Mesothelial cell of epicardium (in vitro differentiated cells): ENCODE measurements around the gene OPCML. TPM values are rescaled to one million over a fixed set of nuclear protein-coding genes. Genes with fewer than 3 reads are reported as not detected.

ENCODE experiments used
- DNase-seq, 2 experiments: peaks; one replicate each; pipeline ENCODE4 v3.0.0; 2021; ENCODE audit warnings: low spot score in 2 of 2; ENCODE audit not compliant: unreplicated experiment in 2 of 2
- H3K27ac Mint-ChIP-seq: 2 replicates; pipeline ENCODE4 v1.8.0; 2021; ENCODE audit warnings: mixed read lengths
- H3K27me3 Mint-ChIP-seq: 2 replicates; pipeline ENCODE4 v1.8.0; 2021; ENCODE audit warnings: low read depth, mixed read lengths
- H3K36me3 Mint-ChIP-seq: 2 replicates; pipeline ENCODE4 v1.8.0; 2021; ENCODE audit warnings: mixed read lengths
- H3K4me1 Mint-ChIP-seq: 2 replicates; pipeline ENCODE4 v1.8.0; 2021; ENCODE audit warnings: mixed read lengths
- H3K4me3 Mint-ChIP-seq: 2 replicates; pipeline ENCODE4 v1.8.0; 2021; ENCODE audit warnings: mild to moderate bottlenecking, moderate library complexity, mixed read lengths
- H3K9me3 Mint-ChIP-seq: 2 replicates; pipeline ENCODE4 v1.8.0; 2021; ENCODE audit warnings: mixed read lengths
- CTCF ChIP-seq: fragments of 200-600 bp; sonication (generic); IDR thresholded peaks from one replicate; pipeline ENCODE4 v1.5.0; 2021; ENCODE audit warnings: antibody characterized with exemption; ENCODE audit not compliant: unreplicated experiment
- total RNA-seq: library from RNA; stranded (reverse); gene quantifications from 3 replicates; pipeline ENCODE4 v1.2.1, GENCODE V29; 2021

The OPCML gene
- total RNA-seq, 1 donor from 2014 or later: 3.0 TPM

DNA sequence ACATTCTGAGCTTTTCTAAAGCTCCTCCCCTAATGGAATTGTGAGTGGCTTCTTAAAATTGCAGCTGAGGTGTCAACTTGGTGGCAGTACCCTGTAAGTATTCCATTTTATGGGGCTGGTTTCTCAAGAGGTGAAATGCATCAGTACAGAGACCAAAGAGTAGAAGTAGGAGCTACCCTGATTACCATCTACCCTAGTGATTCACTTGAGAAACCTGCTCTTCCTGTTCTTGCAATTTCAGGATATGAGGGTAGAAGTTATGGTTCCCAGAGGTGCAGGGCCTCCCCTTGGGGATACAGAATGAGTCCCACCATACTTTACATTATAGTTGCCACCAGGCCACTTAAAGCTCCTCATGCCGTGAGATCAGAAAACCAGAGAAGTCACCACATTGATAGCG is 944.6 kb downstream of the OPCML start:
- no peak overlapping the region for H3K27ac Mint-ChIP-seq

DNA sequence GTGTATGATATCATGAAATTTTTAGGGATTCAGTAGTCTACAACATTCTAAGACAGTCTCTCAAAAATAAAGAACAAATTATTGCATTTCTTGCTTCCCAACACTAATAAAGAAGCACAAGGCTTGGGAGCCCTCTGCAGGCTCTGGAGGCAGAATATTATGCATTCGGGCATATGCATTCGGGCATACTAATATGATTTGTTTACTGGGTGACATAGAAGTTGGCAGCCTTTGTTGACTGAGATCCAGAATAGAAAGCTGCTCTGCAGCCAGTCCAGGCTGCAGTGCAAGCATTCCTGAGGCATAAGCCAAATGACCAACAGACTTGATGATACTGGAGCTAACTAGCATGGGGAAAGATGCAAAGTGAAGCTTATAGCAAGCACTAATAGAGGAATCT is 945.5 kb downstream of the OPCML start:
- no peak for DNase-seq
- Mint-ChIP-seq H3K4me3 (no peak overlapping the region), H3K27ac (no peak overlapping the region), H3K4me1 (no peaks in the 10 kb centered on the region), H3K9me3 (peaks cover 6% of the 10 kb centered on the region), H3K27me3 (peaks cover 1% of the 10 kb centered on the region), H3K36me3 (no peaks in the 10 kb centered on the region)
- no peak for TF ChIP-seq CTCF

More for the DNA sequence above, 944.6 kb downstream of the OPCML start:
- peaks cover 6% of the 10 kb centered on the region for H3K27me3 Mint-ChIP-seq
- no peak for DNase-seq
- H3K36me3 Mint-ChIP-seq: no peaks in the 10 kb centered on the region
- no peak overlapping the region for H3K4me3 Mint-ChIP-seq
- H3K4me1 Mint-ChIP-seq: no peaks in the 10 kb centered on the region
- TF ChIP-seq CTCF: no peak
- H3K9me3 Mint-ChIP-seq: peaks cover 6% of the 10 kb centered on the region

DNA sequence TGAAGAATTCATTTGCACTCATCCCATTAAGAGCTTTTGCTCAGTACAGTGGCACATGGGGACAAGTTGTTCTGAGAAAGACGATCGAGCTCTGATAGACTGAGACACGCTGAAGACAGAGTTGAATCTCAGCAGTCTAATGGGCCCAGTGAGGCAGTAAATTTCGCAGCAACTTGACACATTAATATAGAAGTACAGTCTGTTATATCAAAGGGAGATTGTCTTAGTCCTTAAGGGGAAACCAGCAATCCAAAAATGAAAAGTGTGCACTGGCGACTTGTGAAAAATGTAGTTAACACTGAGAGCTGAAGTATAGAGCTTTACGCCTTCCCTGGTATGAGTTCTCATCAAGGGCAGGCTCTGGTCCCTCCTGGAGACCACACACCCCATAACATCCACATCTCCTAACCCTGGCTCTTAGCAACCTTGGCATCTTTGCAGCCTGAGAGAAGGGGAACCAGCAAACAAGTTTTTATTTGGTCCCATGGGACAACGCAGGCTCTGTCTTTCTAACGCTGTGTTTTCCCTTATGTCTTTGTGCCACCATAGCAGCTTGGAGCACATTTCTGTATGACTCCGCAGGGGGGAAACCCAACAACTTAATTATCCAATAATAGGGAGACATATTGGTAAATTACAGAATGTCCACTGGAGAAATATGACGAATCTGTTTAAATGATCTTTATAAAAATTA is 952.5 kb downstream of the OPCML start:
- Mint-ChIP-seq H3K36me3 (peaks cover 8% of the 10 kb centered on the region), H3K27me3 (no peaks in the 10 kb centered on the region), H3K9me3 (peaks cover 11% of the 10 kb centered on the region), H3K4me3 (no peak overlapping the region), H3K27ac (no peak overlapping the region), H3K4me1 (no peaks in the 10 kb centered on the region)
- TF ChIP-seq CTCF: no peak
- DNase-seq: no peak

GRCh38 chr11:132579136-132579535 is 953.2 kb downstream of the OPCML start:
- H3K9me3 Mint-ChIP-seq: peaks cover 12% of the 10 kb centered on the region
- no peak for TF ChIP-seq CTCF
- no peaks in the 10 kb centered on the region for H3K27me3 Mint-ChIP-seq
- DNase-seq: no peak
- no peak overlapping the region for H3K4me3 Mint-ChIP-seq
- H3K4me1 Mint-ChIP-seq: no peaks in the 10 kb centered on the region
- H3K36me3 Mint-ChIP-seq: peaks cover 8% of the 10 kb centered on the region
- H3K27ac Mint-ChIP-seq: no peak overlapping the region

GRCh38 chr11:132578580-132578979 is 953.7 kb downstream of the OPCML start:
- H3K4me3 Mint-ChIP-seq: no peak overlapping the region
- H3K27me3 Mint-ChIP-seq: no peaks in the 10 kb centered on the region
- H3K36me3 Mint-ChIP-seq: peaks cover 8% of the 10 kb centered on the region
- H3K4me1 Mint-ChIP-seq: no peaks in the 10 kb centered on the region
- H3K9me3 Mint-ChIP-seq: peaks cover 17% of the 10 kb centered on the region
- no peak for TF ChIP-seq CTCF
- H3K27ac Mint-ChIP-seq: no peak overlapping the region
- no peak for DNase-seq
